SU-DHL-6 (cell line): ENCODE measurements around the gene ELFN2.

ENCODE experiments used
- EZH2phosphoT487 ChIP-seq: fragments of 200-600 bp; sonication (generic), shearing (Covaris generic); conservative IDR thresholded peaks from 2 replicates; pipeline ENCODE4 v1.6.1; 2018; ENCODE audit warnings: mild to moderate bottlenecking, antibody characterized with exemption, low read length, moderate library complexity, mixed read lengths
- TF ChIP-seq, protein P1 (sequence below): fragments of 200-600 bp; sonication (generic); IDR thresholded peaks from one replicate; pipeline ENCODE4 v1.5.1; 2017; ENCODE audit warnings: antibody characterized with exemption, mild to moderate bottlenecking, low read length, moderate library complexity; ENCODE audit not compliant: insufficient read depth, poor library complexity, severe bottlenecking

DNA sequence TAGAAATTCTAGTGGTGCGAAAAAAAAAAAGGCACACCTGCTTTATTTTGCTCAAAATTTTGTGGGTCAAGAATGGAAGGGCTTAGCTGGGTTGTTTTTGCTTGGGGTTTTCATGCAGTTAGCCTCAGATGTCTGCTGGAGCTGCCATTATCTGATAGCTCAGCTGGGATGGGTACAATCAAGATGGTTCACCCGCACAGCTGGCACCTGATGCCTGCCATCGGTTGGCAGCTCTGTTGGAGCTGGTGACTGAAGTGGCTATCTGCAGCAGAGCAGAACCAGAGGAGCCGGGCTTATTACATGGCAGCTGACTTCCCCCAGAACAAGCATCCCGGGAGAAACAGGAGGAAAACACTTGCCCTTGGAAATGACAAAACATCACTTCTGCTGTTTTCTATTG, 12.1 kb upstream of the ELFN2 start:
- TF ChIP-seq, protein P1, sequence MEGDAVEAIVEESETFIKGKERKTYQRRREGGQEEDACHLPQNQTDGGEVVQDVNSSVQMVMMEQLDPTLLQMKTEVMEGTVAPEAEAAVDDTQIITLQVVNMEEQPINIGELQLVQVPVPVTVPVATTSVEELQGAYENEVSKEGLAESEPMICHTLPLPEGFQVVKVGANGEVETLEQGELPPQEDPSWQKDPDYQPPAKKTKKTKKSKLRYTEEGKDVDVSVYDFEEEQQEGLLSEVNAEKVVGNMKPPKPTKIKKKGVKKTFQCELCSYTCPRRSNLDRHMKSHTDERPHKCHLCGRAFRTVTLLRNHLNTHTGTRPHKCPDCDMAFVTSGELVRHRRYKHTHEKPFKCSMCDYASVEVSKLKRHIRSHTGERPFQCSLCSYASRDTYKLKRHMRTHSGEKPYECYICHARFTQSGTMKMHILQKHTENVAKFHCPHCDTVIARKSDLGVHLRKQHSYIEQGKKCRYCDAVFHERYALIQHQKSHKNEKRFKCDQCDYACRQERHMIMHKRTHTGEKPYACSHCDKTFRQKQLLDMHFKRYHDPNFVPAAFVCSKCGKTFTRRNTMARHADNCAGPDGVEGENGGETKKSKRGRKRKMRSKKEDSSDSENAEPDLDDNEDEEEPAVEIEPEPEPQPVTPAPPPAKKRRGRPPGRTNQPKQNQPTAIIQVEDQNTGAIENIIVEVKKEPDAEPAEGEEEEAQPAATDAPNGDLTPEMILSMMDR, result no peak
- no peak for TF ChIP-seq EZH2phosphoT487
